Measurements from ENCODE around the gene ASF1B.
"Not testable (repeated sequence)": the region's sequence is repeated elsewhere in the genome, so short reads cannot be mapped to it uniquely, and the experiment has no call there.

Gene ASF1B

DNA sequence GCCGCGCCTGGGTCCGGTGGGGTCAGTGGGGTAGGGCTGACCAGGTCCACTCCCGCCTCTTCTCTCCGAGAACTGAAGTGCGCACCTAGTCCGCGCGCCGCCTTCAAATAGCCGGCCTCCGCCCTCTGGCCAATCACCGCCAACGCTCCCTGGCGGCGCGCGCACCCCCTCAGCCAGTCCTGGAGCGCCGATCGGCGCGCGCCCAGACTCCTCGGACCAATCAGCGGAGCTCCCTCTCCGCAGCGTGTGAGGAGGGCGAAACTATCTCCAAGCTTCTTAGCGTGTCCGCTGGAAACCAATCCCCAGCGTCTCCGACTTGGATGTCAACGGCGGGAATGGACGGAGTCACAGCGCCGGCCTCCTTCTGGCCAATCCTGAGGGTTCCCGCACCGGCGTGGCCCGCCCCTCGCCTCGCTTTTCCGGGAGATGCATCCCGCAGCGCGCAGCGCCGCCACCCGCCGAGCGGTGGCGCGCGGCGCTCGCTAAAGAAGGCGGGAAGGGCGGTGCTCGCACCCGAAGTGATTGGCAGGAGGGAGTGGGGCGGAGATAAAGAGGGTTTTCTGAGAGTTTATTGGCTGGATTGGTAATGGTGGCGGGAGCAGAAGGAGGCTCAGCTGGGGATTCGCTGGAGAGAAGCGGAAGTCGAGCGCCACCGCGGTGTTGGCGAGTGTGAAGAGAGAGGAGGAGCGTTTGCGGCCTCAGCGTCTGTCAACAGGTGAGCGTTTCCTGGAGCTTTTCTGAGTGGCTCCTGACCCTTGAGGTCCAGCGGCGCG is at the start of gene ASF1B:
ASF1B (minus strand) TSS at position 81 of the 773 bp plus-strand sequence. CDS start 133 bp downstream, outside the sequence.
- peaks cover 26% of the 10 kb centered on the region for H3K4me1 Mint-ChIP-seq (ENCODE audit: low read depth)
- H3K36me3 Mint-ChIP-seq, result no peaks in the 10 kb centered on the region

DNA sequence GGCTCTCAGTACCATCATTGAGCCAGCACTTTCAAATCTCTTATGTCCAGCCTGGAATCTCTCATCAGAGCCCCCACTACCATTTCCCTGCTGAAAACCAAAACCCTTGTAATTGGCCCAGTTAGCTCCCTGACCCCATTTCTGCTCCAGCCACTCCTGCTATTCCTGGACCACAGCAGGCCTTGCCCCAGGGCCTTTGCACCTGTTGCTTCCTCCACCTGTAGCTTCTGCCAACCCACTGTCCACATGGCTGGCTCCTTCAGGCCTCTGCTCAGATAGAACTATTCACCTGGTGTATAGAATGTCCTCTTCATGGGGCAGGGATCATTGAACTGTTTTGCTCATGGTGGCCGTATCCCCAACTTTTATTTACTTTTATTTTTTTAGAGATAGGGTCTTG is 49.3 kb upstream of the ASF1B start:
- not testable (repeated sequence) for H3K4me3 Mint-ChIP-seq; H3K27me3 Mint-ChIP-seq; H3K4me1 Mint-ChIP-seq (ENCODE audit: low read depth); H3K36me3 Mint-ChIP-seq; H3K27ac Mint-ChIP-seq; H3K9me3 Mint-ChIP-seq (ENCODE audit: low read depth)

More for the DNA sequence above, at the start of gene ASF1B:
- Mint-ChIP-seq H3K27me3 (no peaks in the 10 kb centered on the region), H3K9me3 (ENCODE audit: low read depth) (no peaks in the 10 kb centered on the region), H3K4me3 (peak within 1 kb of the TSS; percentile 89), H3K27ac (peak within 1 kb of the TSS; percentile 97)

DNA sequence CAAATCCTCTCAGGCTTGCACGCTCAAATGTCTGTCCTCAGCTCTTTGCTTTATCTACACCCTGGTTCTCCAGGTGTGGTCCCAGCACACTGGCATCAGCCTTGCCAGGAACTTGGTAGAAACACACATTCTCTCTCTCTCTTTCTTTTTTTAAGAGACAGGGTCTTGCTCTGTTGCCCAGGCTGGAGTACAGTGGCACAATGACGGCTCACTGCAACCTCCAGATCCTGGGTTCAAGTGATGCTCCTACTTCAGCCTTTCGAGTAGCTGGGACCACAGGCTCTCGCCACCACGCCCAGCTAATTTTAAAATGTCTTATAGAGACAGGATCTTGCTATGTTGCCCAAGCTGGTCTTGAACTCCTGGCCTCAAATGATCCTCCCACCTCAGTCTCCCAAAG is 48.8 kb upstream of the ASF1B start:
- Mint-ChIP-seq H3K4me1 (ENCODE audit: low read depth) (no peaks in the 10 kb centered on the region), H3K9me3 (ENCODE audit: low read depth) (no peaks in the 10 kb centered on the region), H3K27me3 (no peaks in the 10 kb centered on the region), H3K36me3 (no peaks in the 10 kb centered on the region), H3K27ac (no peak overlapping the region), H3K4me3 (no peak overlapping the region)

DNA sequence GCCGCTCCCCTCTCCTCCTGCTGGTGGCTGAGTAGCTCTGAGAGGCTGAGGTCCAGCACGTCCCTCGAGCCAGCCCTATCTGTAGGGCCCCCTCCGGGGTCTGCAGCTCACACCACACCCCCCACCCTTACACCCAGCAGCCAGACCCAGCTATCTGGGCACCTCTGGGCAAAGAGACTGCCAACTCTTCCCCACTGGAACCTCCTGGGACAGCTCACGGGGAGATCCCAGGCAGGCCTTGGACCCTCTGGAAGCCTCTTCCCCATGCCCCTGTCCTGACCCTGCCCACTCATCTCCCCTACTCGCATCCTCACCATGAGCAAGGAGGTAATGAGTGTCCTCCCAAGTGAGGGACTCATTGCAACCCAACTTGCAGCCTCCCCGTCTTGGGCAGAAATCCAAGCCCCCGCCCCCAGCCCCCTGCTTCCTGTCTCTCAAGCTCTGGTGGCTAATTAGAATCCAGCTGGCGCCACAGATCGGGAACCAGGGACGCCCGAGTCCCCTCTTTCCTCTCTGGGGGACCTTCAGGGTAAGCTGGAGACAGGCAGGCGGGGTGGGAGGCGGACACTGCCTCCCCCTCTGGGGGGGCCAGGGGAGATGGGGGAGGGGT is 47.5 kb upstream of the ASF1B start:
- Mint-ChIP-seq H3K36me3 (no peaks in the 10 kb centered on the region), H3K4me3 (no peak overlapping the region), H3K9me3 (ENCODE audit: low read depth) (no peaks in the 10 kb centered on the region), H3K27me3 (no peaks in the 10 kb centered on the region), H3K27ac (no peak overlapping the region), H3K4me1 (ENCODE audit: low read depth) (no peaks in the 10 kb centered on the region)

DNA sequence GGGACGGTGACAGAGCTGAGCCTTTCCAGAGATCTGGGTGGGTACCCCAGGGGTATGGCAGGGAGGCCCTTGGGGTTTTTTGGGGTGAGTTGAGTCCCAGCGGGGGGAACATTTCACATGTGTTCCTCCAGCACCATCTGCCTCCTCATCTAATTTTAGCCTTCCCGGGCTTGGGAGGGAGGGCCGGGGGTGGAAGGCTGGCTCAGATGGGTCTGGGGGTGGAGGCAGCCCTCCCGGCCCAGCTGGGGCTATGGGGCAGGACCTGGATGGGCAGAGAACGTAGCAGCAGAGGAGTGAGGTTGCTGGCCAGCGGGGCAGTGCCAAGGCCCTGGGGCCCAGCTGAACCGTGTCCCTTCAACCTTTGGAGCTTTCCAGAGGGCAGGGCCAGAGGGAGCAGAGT is 46.1 kb upstream of the ASF1B start:
- Mint-ChIP-seq H3K4me1 (ENCODE audit: low read depth) (no peaks in the 10 kb centered on the region), H3K9me3 (ENCODE audit: low read depth) (no peaks in the 10 kb centered on the region), H3K36me3 (no peaks in the 10 kb centered on the region), H3K4me3 (no peak overlapping the region), H3K27ac (no peak overlapping the region), H3K27me3 (no peaks in the 10 kb centered on the region)

DNA sequence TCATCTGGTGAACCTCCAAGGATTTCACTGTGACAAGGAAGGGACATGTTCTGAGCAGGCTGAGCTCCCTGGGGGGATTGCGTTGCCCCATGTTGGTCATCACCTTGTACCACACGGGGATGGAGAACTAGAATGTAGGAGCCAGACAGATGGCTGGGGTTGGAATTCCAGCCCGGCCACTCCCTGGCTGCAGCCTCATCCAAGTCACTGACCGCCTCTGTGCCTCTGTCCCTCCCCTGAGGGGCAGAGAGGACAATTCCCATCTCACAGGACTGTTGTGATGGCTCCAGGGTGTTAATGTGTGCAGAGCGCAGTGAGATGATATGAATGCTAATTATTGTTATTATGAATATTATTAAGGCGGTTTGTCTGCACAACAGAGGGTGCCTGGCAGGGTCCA is 45.5 kb upstream of the ASF1B start:
- Mint-ChIP-seq H3K9me3 (ENCODE audit: low read depth) (no peaks in the 10 kb centered on the region), H3K4me3 (no peak overlapping the region), H3K36me3 (no peaks in the 10 kb centered on the region), H3K4me1 (ENCODE audit: low read depth) (no peaks in the 10 kb centered on the region), H3K27me3 (no peaks in the 10 kb centered on the region), H3K27ac (no peak overlapping the region)

DNA sequence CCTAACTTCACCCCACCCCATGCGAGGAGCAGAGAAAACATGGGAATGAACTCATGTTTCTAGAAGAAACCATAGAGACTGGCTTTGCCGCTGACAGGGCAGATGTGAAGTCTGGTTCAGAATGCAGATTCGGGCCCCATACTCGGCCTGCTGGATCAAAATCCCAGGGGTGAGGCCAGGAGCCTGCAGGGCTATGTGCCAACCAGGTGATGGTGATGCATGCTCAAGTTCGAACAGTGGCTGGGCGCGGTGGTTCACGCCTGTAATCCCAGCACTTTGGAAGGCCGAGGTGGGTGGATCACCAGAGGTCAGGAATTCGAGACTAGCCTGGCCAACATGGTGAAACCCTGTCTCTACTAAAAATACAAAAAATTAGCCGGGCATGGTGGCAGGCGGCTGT is 44.8 kb upstream of the ASF1B start:
- H3K9me3 Mint-ChIP-seq (ENCODE audit: low read depth); H3K36me3 Mint-ChIP-seq; H3K4me1 Mint-ChIP-seq (ENCODE audit: low read depth); H3K27me3 Mint-ChIP-seq; H3K4me3 Mint-ChIP-seq; H3K27ac Mint-ChIP-seq: not testable (repeated sequence)

DNA sequence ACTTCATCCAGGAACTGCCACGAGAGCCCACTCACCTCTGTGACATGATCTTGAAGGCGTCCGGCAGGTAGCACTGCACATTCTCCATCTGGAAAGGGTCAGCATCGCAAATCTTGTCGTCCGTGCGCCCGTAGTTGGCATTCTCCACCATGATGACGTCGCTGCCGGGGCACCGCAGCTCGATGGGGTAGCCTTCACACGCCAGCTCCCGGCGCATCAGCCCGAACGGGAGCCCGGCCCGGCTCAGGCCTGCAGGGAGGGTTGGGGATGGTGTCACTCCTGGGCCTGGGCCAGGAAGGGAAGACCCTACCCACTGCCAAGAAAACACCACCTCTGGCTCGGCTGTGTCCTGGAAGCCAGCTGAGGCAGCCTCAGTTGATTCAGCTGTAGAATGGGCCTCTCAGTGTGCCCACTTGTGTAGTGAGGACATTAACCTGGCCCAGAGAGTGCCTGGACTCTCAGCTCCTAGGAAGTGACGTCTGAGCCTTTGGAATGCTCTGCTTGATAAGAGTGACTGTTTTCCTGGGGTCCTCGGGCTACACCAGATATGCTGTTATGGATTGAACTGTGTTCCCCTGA is 41.2 kb upstream of the ASF1B start:
- no peak overlapping the region for H3K27ac Mint-ChIP-seq
- peaks cover 5% of the 10 kb centered on the region for H3K36me3 Mint-ChIP-seq
- H3K4me3 Mint-ChIP-seq, result no peak overlapping the region
- no peaks in the 10 kb centered on the region for H3K27me3 Mint-ChIP-seq
- peaks cover 5% of the 10 kb centered on the region for H3K4me1 Mint-ChIP-seq (ENCODE audit: low read depth)
- no peaks in the 10 kb centered on the region for H3K9me3 Mint-ChIP-seq (ENCODE audit: low read depth)

DNA sequence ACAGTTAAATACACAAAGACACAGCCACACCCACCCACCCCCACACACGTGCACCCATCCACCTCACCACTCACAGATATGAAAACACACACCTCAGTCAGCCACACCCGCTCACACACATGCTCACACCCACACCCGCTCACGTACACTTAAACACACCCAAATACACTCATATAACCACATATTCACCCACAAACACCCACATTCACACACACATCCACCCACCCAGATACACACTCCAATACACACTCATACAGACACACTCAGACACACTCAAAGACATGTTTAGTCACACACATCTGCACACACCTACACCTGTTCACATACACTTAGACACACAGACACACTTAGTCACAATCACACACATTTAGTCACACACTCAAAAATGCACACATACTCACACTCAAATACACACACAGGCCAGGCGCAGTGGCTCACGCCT is 39.0 kb upstream of the ASF1B start:
- H3K9me3 Mint-ChIP-seq (ENCODE audit: low read depth), result no peaks in the 10 kb centered on the region
- H3K36me3 Mint-ChIP-seq, result peaks cover 12% of the 10 kb centered on the region
- peaks cover 5% of the 10 kb centered on the region for H3K4me1 Mint-ChIP-seq (ENCODE audit: low read depth)
- no peak overlapping the region for H3K27ac Mint-ChIP-seq
- H3K4me3 Mint-ChIP-seq, result no peak overlapping the region
- H3K27me3 Mint-ChIP-seq, result no peaks in the 10 kb centered on the region

DNA sequence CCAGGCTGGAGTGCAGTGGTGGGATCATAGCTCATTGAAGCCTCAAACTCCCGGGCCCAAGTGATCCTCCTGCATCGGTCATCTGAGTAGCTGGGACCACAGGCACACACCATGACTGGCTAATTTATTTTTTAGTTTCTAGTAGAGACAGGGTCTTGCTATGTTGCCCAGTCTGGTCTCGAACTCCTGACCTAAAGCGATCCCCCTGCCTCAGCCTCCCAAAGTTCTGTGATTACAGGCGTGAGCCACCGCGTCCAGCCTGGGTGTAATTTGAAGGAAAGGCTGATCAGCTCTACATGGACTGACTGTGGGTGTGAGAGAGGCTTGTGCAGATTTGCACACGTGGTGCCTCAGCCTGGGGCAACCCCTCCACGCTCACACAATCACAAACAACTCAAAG is 38.5 kb upstream of the ASF1B start:
- Mint-ChIP-seq H3K36me3 (peaks cover 16% of the 10 kb centered on the region), H3K9me3 (ENCODE audit: low read depth) (no peaks in the 10 kb centered on the region), H3K4me1 (ENCODE audit: low read depth) (peaks cover 5% of the 10 kb centered on the region), H3K27ac (no peak overlapping the region), H3K4me3 (no peak overlapping the region), H3K27me3 (no peaks in the 10 kb centered on the region)

DNA sequence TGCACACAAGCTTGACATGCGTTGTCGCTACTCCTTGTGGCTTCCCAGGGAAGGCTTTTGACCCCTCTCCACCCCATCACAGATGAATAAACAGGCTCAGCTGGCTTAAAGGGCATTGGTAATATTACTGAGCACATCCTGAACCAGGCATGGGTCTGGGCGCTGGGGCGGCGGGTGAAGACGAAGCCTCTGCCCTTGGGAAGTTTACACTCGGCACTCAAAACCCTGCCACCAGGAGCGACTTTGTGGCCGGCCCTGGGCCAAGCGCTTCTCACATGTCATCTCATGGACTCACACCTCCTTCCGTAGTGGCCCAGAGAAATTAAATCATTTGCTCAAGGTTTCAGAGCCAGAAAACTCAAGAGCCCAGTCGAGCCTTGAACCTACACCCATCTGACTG is 32.6 kb upstream of the ASF1B start:
- Mint-ChIP-seq H3K27me3 (no peaks in the 10 kb centered on the region), H3K27ac (peak overlapping the region; percentile 34), H3K36me3 (peaks cover 11% of the 10 kb centered on the region), H3K9me3 (ENCODE audit: low read depth) (no peaks in the 10 kb centered on the region), H3K4me1 (ENCODE audit: low read depth) (peaks cover 26% of the 10 kb centered on the region), H3K4me3 (no peak overlapping the region)

DNA sequence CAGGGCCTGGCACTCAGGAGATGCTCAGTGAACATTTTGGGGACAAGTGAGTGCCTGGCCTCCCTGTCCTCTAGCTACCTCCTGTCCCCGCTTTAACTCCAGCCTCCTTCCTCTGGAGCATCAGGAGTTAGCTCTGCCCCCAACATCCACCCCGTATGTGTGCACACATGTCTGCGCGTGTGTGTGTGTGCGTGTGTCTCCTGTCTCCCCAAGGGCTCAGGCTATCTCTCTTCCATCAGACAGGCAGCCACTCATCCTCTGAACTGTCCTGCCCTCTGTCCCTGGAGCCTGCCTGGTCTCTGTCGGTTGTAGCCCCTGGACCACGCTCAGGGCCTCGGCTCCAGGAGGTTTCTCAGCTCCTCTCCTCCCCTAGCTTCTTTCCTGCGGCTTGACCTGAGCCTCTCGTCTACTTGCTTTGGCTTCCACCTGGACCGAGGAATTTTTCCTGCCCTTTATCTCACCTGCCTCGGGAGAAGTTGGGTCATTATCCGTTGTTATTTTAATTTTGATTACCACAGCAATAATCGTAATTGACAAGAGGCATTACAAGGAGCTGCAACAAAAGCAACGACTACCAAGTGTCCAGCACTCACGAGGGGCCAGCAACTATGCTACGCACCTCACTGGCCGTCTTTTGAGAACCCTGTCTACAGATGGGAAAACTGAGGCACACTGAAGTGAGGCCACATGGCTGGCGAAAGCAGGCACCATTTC is 32.0 kb upstream of the ASF1B start:
- Mint-ChIP-seq H3K36me3 (peaks cover 11% of the 10 kb centered on the region), H3K4me3 (peak overlapping the region; percentile 46), H3K4me1 (ENCODE audit: low read depth) (peaks cover 26% of the 10 kb centered on the region), H3K9me3 (ENCODE audit: low read depth) (no peaks in the 10 kb centered on the region), H3K27ac (peak overlapping the region; percentile 73), H3K27me3 (no peaks in the 10 kb centered on the region)

DNA sequence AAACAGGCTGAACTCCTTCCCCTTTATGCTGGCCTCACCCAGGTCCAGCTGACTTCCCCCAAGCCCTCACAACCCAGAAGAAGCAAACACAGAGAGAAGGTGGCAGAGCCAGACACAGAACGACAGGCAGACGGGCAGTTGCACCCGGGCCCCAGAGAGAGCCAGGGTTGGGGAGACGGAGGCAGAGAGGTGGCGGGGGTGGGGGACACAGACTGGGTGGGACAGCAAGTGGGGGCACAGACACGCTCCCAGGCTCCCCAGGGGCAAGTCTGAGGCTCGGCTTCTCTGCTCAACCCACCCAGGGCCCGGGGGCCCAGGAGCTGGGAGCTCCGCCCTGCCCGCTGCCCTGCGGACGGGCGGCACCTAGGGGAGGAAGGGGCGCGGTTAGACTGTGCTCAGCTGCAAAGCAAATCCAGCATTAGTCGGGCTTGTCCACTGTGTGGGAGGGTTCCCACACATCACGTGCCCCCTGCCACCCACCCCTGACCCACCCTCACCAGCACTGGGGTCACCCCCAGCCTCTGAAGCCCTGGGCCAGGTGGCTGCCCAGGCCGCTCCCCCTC is 31.3 kb upstream of the ASF1B start:
- peak overlapping the region; percentile 84 for H3K4me3 Mint-ChIP-seq
- H3K36me3 Mint-ChIP-seq, result peaks cover 11% of the 10 kb centered on the region
- peaks cover 26% of the 10 kb centered on the region for H3K4me1 Mint-ChIP-seq (ENCODE audit: low read depth)
- no peaks in the 10 kb centered on the region for H3K9me3 Mint-ChIP-seq (ENCODE audit: low read depth)
- no peak overlapping the region for H3K27ac Mint-ChIP-seq
- no peaks in the 10 kb centered on the region for H3K27me3 Mint-ChIP-seq

DNA sequence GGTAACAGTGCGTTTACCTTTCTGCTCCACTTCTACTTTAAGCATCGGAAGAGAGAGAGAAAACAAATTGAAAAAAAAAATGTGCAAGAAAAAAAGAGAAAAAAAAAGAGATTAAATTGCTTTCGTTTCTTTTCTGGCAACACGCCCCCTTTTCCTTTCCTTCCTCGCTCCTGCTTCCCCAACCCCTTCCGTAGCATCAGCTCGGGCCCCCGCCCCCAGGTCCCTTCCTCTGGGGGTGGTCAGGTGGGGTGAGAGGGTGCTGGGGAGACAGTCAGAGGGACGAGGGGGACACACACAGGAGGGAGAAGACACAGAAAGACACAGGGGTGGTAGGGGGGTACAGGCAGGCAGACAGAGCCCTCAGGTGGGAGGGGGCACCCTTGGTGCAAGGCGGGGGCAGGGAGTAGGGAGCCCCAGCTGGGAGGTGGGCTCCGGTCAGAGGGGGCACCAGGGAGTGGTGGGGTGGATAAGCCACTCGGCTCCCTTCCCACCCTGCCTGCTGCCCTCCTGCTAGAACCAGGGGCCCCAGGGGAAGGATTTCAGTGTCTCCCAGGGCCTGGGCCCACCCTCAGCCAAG is 30.7 kb upstream of the ASF1B start:
- H3K36me3 Mint-ChIP-seq, result peaks cover 11% of the 10 kb centered on the region
- H3K27ac Mint-ChIP-seq, result peak overlapping the region; percentile 66
- peak overlapping the region; percentile 84 for H3K4me3 Mint-ChIP-seq

More for the DNA sequence above, 30.7 kb upstream of the ASF1B start:
- Mint-ChIP-seq H3K4me1 (ENCODE audit: low read depth) (peaks cover 26% of the 10 kb centered on the region), H3K9me3 (ENCODE audit: low read depth) (no peaks in the 10 kb centered on the region), H3K27me3 (no peaks in the 10 kb centered on the region)

Data from activated naive CD8-positive, alpha-beta T cell (primary cell).